Liver (tissue), 9 donors: Measurements from ENCODE around the gene LMAN2. TPM values are rescaled to one million over a fixed set of nuclear protein-coding genes. Genes with fewer than 3 reads are reported as not detected.
"Not testable (repeated sequence)": the region's sequence is repeated elsewhere in the genome, so short reads cannot be mapped to it uniquely, and the experiment has no call there.

Experiments used
- DNase-seq: peaks from one replicate; pipeline ENCODE4 v3.0.0-alpha.2; 2017; ENCODE audit warnings: low spot score
- H3K27ac ChIP-seq, 2 donors: one replicate each; pipeline ENCODE4 v1.7.0; 2013; ENCODE audit warnings: inconsistent platforms in 2 of 2, low read length in 2 of 2, control low read depth in 1 of 2, low read depth in 1 of 2, mild to moderate bottlenecking in 1 of 2
- H3K27me3 ChIP-seq, 4 donors: one replicate each; pipeline versions ENCODE4 v1.6.1 to v1.7.0; 2013; ENCODE audit warnings: low read length in 3 of 4, inconsistent platforms in 1 of 4, mild to moderate bottlenecking in 1 of 4, moderate library complexity in 1 of 4; ENCODE audit not compliant: control insufficient read depth in 4 of 4, insufficient read depth in 4 of 4
- H3K36me3 ChIP-seq, 4 donors: one replicate each; pipeline versions ENCODE4 v1.6.1 to v1.7.0; 2013; ENCODE audit warnings: low read length in 3 of 4, mild to moderate bottlenecking in 3 of 4, low read depth in 1 of 4, moderate library complexity in 1 of 4; ENCODE audit not compliant: control insufficient read depth in 4 of 4, insufficient read depth in 3 of 4
- H3K4me1 ChIP-seq, 4 donors: one replicate each; pipeline versions ENCODE4 v1.6.1 to v1.7.0; 2013; ENCODE audit warnings: low read length in 3 of 4, mild to moderate bottlenecking in 3 of 4, moderate library complexity in 1 of 4; ENCODE audit not compliant: control insufficient read depth in 4 of 4, insufficient read depth in 4 of 4
- H3K4me3 ChIP-seq, 3 donors: one replicate each; pipeline versions ENCODE4 v1.6.1 to v1.7.0; 2013; ENCODE audit warnings: low read length in 3 of 3, control low read depth in 1 of 3, low read depth in 1 of 3, mild to moderate bottlenecking in 1 of 3
- H3K9ac ChIP-seq, 2 donors: one replicate each; pipeline ENCODE4 v1.7.0; 2013; ENCODE audit warnings: low read length in 2 of 2, mild to moderate bottlenecking in 2 of 2, moderate library complexity in 2 of 2, control low read depth in 1 of 2, low read depth in 1 of 2
- H3K9me3 ChIP-seq, 4 donors: one replicate each; pipeline versions ENCODE4 v1.6.1 to v1.7.0; 2013; ENCODE audit warnings: low read length in 3 of 4; ENCODE audit not compliant: control insufficient read depth in 4 of 4
- ATF3 ChIP-seq: IDR thresholded peaks from 2 replicates; pipeline ENCODE4 v1.6.1; 2016; ENCODE audit warnings: antibody characterized with exemption
- CTCF ChIP-seq: fragments of 150-350 bp; IDR thresholded peaks from 2 replicates; pipeline ENCODE4 v1.5.1; 2017; ENCODE audit warnings: improper control_type of control experiment, low read depth, low read length; ENCODE audit not compliant: missing input control
- EGR1 ChIP-seq, 2 donors: IDR thresholded peaks; 2 replicates each; pipeline ENCODE4 v1.6.1; 2016 to 2018; ENCODE audit warnings: antibody characterized with exemption in 2 of 2, low read depth in 2 of 2
- FOXA1 ChIP-seq: IDR thresholded peaks from 2 replicates; pipeline ENCODE4 v1.6.1; 2016; ENCODE audit warnings: antibody characterized with exemption
- FOXA2 ChIP-seq: IDR thresholded peaks from 2 replicates; pipeline ENCODE4 v1.6.1; 2016; ENCODE audit warnings: antibody characterized with exemption
- GABPA ChIP-seq, 2 donors: IDR thresholded peaks in 1 of 2; conservative IDR thresholded peaks in 1 of 2; 2 replicates each; pipeline ENCODE4 v1.6.1; 2016; ENCODE audit warnings: antibody characterized with exemption in 2 of 2, mild to moderate bottlenecking in 1 of 2, moderate library complexity in 1 of 2
- HNF4G ChIP-seq: IDR thresholded peaks from 2 replicates; pipeline ENCODE4 v1.6.1; 2016; ENCODE audit warnings: antibody characterized with exemption
- JUND ChIP-seq, 2 donors: IDR thresholded peaks; 2 replicates each; pipeline ENCODE4 v1.6.1; 2016; ENCODE audit warnings: antibody characterized with exemption in 2 of 2
- MAX ChIP-seq: IDR thresholded peaks from 2 replicates; pipeline ENCODE4 v1.6.1; 2016; ENCODE audit warnings: antibody characterized with exemption
- NR2F2 ChIP-seq: IDR thresholded peaks from 2 replicates; pipeline ENCODE4 v1.6.1; 2016; ENCODE audit warnings: antibody characterized with exemption
- RAD21 ChIP-seq, 2 donors: IDR thresholded peaks; 2 replicates each; pipeline ENCODE4 v1.6.1; 2016; ENCODE audit warnings: antibody characterized with exemption in 2 of 2, mild to moderate bottlenecking in 2 of 2
- REST ChIP-seq: IDR thresholded peaks from 2 replicates; pipeline ENCODE4 v1.6.1; 2016; ENCODE audit warnings: antibody characterized with exemption, mild to moderate bottlenecking
- RXRA ChIP-seq, 2 donors: IDR thresholded peaks; 2 replicates each; pipeline ENCODE4 v1.6.1; 2017 to 2018; ENCODE audit warnings: antibody characterized with exemption in 2 of 2, mild to moderate bottlenecking in 1 of 2
- SP1 ChIP-seq: IDR thresholded peaks from 2 replicates; pipeline ENCODE4 v1.6.1; 2018; ENCODE audit warnings: antibody characterized with exemption, mild to moderate bottlenecking
- TAF1 ChIP-seq: conservative IDR thresholded peaks from 2 replicates; pipeline ENCODE4 v1.6.1; 2016; ENCODE audit warnings: antibody characterized with exemption, mild to moderate bottlenecking
- YY1 ChIP-seq: IDR thresholded peaks from 2 replicates; pipeline ENCODE4 v1.6.1; 2016; ENCODE audit warnings: antibody characterized with exemption, mild to moderate bottlenecking
- ZBTB33 ChIP-seq: IDR thresholded peaks from 2 replicates; pipeline ENCODE4 v1.6.1; 2016; ENCODE audit warnings: antibody characterized with exemption
- WGBS: extraction: QIAGEN DNeasy Blood & Tissue Kit; methylation state at CpG from one replicate; pipeline ENCODE4 v1.1.7; 2013; 5-methylcytosine and 5-hydroxymethylcytosine counted together
- polyA plus RNA-seq, 2 donors: library from polyadenylated mRNA; stranded (reverse) in 1 of 2; unstranded in 1 of 2; fragments of 200-250 nt in 1 of 2; fragments of >200 nt in 1 of 2; fragmentation: Nextera tagmentation in 1 of 2; extraction: Ambion mirVana in 1 of 2; gene quantifications; one replicate each; pipeline versions ENCODE4 v1.2.1 to v1.2.3, GENCODE V29; 2013 to 2015
- total RNA-seq, 2 donors: library from RNA; depleted of rRNA; stranded (reverse); fragments of >200 nt; gene quantifications; one replicate each; pipeline ENCODE4 v1.2.3, GENCODE V29; 2014
- donor health status: healthy.
- donor health status: healthy.
- donor health status: healthy.
- donor health status: healthy.
- donor health status: healthy.

The LMAN2 gene
- total and polyA plus RNA-seq, 4 donors, result 243 to 478 (median 364) TPM

GRCh38 chr5:177362292-177362609 lies 10.8 kb upstream of the LMAN2 start (continued):
- TF ChIP-seq FOXA2 (no peak), YY1 (no peak), EGR1 (IDR thresholded peaks at IDR 0.05; ENCODE audit: low read depth in 2 of 2) (no peak)

- peak overlapping the region; percentile 78 to 89 for H3K27ac ChIP-seq
- 74% methylated on average over 6 of the region's 6 CpGs for WGBS
- DNase-seq, result peak; percentile 29
- no peaks in the 10 kb centered on the region for H3K9me3 ChIP-seq
- H3K4me1 ChIP-seq, result peaks cover 22 to 78% (median 68%) of the 10 kb centered on the region in 4 donors
- H3K27me3 ChIP-seq, result no peaks in the 10 kb centered on the region
- no peaks in the 10 kb centered on the region for H3K36me3 ChIP-seq
- TF ChIP-seq REST (no peak), RAD21 (IDR thresholded peaks at IDR 0.05) (no peak), SP1 (no peak), TAF1 (no peak), GABPA (IDR thresholded peaks at IDR 0.05 in 1 of 2, conservative IDR thresholded peaks at IDR 0.05 in 1 of 2) (no peak), RXRA (IDR thresholded peaks at IDR 0.05) (no peak), NR2F2 (no peak), HNF4G (no peak), ATF3 (no peak), YY1 (no peak), FOXA1 (no peak)
- H3K9ac ChIP-seq, result no peak overlapping the region
- H3K4me3 ChIP-seq, result no peak overlapping the region
These were observed 10.2 kb upstream of the LMAN2 start for GRCh38 chr5:177361418-177362291.

DNA sequence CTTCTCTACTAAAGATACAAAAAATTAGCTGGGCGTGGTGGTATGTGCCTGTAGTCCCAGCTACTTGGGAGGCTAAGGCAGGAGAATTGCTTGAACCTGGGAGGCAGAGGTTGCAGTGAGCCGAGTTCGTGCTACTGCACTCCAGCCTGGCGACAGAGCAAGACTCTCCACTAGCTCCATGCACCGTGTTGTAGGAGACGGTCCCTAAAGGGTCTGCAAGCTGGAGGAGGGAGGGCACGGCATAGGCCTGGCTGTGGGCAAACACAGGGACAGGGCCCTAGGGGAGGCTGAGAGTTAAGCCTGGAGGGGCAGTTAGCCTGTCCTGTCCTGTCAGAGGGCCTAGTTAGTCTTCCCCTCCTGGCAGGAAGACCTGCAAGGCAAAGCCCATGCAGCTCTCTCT lies 9.3 kb upstream of the LMAN2 start:
- H3K9me3 ChIP-seq, H3K27ac ChIP-seq, H3K36me3 ChIP-seq, H3K27me3 ChIP-seq, H3K4me3 ChIP-seq, H3K9ac ChIP-seq: not testable (repeated sequence)
- DNase-seq, result peak; percentile 26
- H3K4me1 ChIP-seq, result peaks cover 17 to 73% (median 63%) of the 10 kb centered on the region in 4 donors
- WGBS, result 90% methylated on average over 7 of the region's 7 CpGs

- no peak for DNase-seq
- Histone ChIP-seq H3K36me3 (no peaks in the 10 kb centered on the region), H3K27me3 (no peaks in the 10 kb centered on the region), H3K9me3 (no peaks in the 10 kb centered on the region), H3K4me3 (no peak overlapping the region), H3K4me1 (peaks cover 20 to 78% (median 65%) of the 10 kb centered on the region in 4 donors), H3K27ac (peak overlapping the region in 1 of 2 donors; percentile 92), H3K9ac (no peak overlapping the region)
- WGBS, result 91% methylated on average over 3 of the region's 3 CpGs
- no peak for TF ChIP-seq ZBTB33
- TF ChIP-seq YY1, result no peak
- TF ChIP-seq EGR1 (IDR thresholded peaks at IDR 0.05; ENCODE audit: low read depth in 2 of 2), result no peak
- no peak for TF ChIP-seq GABPA (IDR thresholded peaks at IDR 0.05 in 1 of 2, conservative IDR thresholded peaks at IDR 0.05 in 1 of 2)
- TF ChIP-seq FOXA2, result no peak
- no peak for TF ChIP-seq ATF3
- no peak for TF ChIP-seq JUND (IDR thresholded peaks at IDR 0.05)
- TF ChIP-seq MAX, result no peak
- TF ChIP-seq TAF1, result no peak
- no peak for TF ChIP-seq CTCF
- TF ChIP-seq RAD21 (IDR thresholded peaks at IDR 0.05), result no peak
- TF ChIP-seq RXRA (IDR thresholded peaks at IDR 0.05), result no peak
- TF ChIP-seq FOXA1, result no peak
These were observed 8.4 kb upstream of the LMAN2 start for GRCh38 chr5:177359860-177360259.
